GM12873 (cell line): Measurements from ENCODE around the gene ST3GAL3.

Experiments used
- TF ChIP-seq, protein P1 (sequence below): IDR thresholded peaks from 2 replicates; pipeline ENCODE4 v1.5.1; 2012; ENCODE audit warnings: low read depth, mild to moderate bottlenecking, moderate library complexity, low read length, control low read depth; ENCODE audit not compliant: insufficient read depth; ENCODE audit errors: missing control alignments

Gene ST3GAL3

GRCh38 chr1:43947874-43948437, 240.6 kb downstream of the ST3GAL3 start:
- TF ChIP-seq, protein P1, sequence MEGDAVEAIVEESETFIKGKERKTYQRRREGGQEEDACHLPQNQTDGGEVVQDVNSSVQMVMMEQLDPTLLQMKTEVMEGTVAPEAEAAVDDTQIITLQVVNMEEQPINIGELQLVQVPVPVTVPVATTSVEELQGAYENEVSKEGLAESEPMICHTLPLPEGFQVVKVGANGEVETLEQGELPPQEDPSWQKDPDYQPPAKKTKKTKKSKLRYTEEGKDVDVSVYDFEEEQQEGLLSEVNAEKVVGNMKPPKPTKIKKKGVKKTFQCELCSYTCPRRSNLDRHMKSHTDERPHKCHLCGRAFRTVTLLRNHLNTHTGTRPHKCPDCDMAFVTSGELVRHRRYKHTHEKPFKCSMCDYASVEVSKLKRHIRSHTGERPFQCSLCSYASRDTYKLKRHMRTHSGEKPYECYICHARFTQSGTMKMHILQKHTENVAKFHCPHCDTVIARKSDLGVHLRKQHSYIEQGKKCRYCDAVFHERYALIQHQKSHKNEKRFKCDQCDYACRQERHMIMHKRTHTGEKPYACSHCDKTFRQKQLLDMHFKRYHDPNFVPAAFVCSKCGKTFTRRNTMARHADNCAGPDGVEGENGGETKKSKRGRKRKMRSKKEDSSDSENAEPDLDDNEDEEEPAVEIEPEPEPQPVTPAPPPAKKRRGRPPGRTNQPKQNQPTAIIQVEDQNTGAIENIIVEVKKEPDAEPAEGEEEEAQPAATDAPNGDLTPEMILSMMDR, result no peak

GRCh38 chr1:43949678-43950077, 242.3 kb downstream of the ST3GAL3 start:
- TF ChIP-seq, protein P1, result no peak

DNA sequence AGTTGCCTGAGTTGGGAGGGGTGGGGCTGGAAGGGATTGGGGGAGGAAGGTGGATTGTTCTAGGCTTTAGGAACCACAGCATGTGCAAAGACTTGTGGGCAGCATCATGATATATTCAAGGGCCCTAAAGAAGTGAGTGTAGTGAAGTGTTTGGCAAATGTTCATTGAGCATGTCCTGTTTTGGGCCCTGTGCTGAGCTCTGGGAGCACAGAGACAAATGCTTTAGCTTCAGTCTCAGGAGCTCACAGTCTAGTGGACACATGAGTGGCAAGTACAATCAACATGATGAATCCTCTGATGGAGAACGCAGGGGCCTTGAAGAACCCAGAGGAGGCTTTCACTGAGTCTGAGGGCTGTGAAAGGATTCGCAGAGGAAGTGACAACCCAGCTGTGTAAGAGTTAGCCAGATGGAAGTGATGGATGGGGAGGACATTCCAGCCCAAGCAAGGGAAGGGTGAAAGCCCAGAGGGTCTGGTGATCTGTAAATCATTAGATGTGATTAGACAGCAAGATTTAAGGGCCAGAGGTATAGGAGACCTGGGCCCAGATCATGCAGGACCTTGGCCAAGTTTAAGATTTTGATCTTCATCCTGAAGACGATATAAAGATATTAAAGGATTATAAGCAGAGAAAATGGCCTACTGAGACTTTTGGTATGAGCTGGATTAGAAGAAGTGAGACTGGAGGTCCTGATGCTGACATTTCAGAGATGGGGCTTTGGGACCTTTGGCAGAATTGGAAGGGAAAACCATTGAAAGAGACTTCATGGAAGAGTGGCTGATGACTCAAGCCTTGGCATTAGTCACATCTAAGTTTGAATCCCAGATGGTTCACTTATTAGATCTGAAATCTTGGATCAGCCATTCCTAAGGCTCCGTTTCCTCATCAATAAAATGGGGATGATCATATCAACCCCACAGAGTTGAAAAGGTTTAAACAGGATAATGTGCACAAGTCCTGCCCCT, 244.0 kb downstream of the ST3GAL3 start:
- TF ChIP-seq, protein P1, result no peak

- TF ChIP-seq, protein P1, result no peak
Observed at GRCh38 chr1:43952731-43953346, 245.5 kb downstream of the ST3GAL3 start.

DNA sequence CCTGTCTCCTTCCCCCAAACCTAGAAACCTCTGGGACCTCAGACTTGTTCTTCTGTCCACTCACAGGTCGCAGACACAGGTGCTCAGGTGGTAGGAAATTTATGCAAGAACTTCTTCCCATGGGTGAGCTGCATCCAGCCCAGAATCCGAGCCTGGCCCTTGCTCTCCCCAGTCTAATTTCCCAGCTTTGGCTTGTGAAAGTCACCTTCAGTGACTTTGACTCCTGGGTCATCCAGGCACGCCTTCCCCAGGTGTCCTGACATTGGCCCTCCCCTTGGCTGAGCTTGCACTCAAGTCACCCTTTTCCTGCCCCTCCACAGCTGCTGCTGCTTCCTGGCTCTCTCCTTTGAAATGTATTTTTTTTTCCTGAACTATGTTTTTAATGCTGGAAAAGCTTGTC, 246.0 kb downstream of the ST3GAL3 start:
- TF ChIP-seq, protein P1, result no peak

GRCh38 chr1:43954036-43954435, 246.7 kb downstream of the ST3GAL3 start:
- TF ChIP-seq, protein P1, result no peak

GRCh38 chr1:43956234-43956633, 248.9 kb downstream of the ST3GAL3 start:
- TF ChIP-seq, protein P1, result no peak
